ENCODE measurements around the gene HAGH. TPM values are rescaled to one million over a fixed set of nuclear protein-coding genes. Genes with fewer than 3 reads are reported as not detected.

HAGH gene
- total RNA-seq, 6 experiments from 2014 or later = 77.9 to 161 (median 143) TPM

- Histone ChIP-seq H3K36me3 (peaks cover 0 to 40% (median 2%) of the 10 kb centered on the region in 4 donors), H3K4me3 (no peak overlapping the region), H3K27me3 (no peaks in the 10 kb centered on the region), H3K9me3 (no peaks in the 10 kb centered on the region), H3K27ac (no peak overlapping the region), H3K4me1 (peaks cover 0 to 11% (median 0%) of the 10 kb centered on the region in 4 donors)
- WGBS (ENCODE audit: insufficient coverage, low coverage, low lambda C conversion rate, missing lambda C conversion rate) = 87% methylated on average over 3 of the region's 42 CpGs
- TF ChIP-seq CTCF (IDR thresholded peaks at IDR 0.05) = no peak
- no peak for TF ChIP-seq POLR2A (IDR thresholded peaks at IDR 0.05)
- intact Hi-C loops (cut with DNase I) = no loop called here
- DNase-seq (no peak), ATAC-seq (no peak)
These were observed 59.3 kb downstream of the HAGH start for GRCh38 chr16:1767116-1767994.

- H3K9me3 ChIP-seq = no peaks in the 10 kb centered on the region
- intact Hi-C loops (cut with DNase I) = no loop called here
- ATAC-seq = no peak
- H3K4me1 ChIP-seq = peaks cover 0 to 11% (median 0%) of the 10 kb centered on the region in 4 donors
- no peaks in the 10 kb centered on the region for H3K27me3 ChIP-seq
- no peak for DNase-seq
- WGBS (ENCODE audit: insufficient coverage, low coverage, low lambda C conversion rate, missing lambda C conversion rate) = no CpG with 5 or more reads among the region's 18 CpGs
- H3K36me3 ChIP-seq = peaks cover 0 to 40% (median 2%) of the 10 kb centered on the region in 4 donors
- no peak for TF ChIP-seq POLR2A (IDR thresholded peaks at IDR 0.05)
- TF ChIP-seq CTCF (IDR thresholded peaks at IDR 0.05) = no peak
- no peak overlapping the region for H3K4me3 ChIP-seq
- H3K27ac ChIP-seq = no peak overlapping the region
These were observed 59.9 kb downstream of the HAGH start for GRCh38 chr16:1766701-1767100.

GRCh38 chr16:1766231-1766630 is 60.4 kb downstream of the HAGH start:
- ATAC-seq (no peak), DNase-seq (no peak)
- H3K36me3 ChIP-seq = peaks cover 0 to 40% (median 2%) of the 10 kb centered on the region in 4 donors
- H3K4me3 ChIP-seq = no peak overlapping the region
- H3K9me3 ChIP-seq = no peaks in the 10 kb centered on the region
- no peaks in the 10 kb centered on the region for H3K27me3 ChIP-seq
- peaks cover 0 to 11% (median 0%) of the 10 kb centered on the region in 4 donors for H3K4me1 ChIP-seq
- no peak for TF ChIP-seq POLR2A (IDR thresholded peaks at IDR 0.05)
- no peak for TF ChIP-seq CTCF (IDR thresholded peaks at IDR 0.05)
- intact Hi-C loops (cut with DNase I) = no loop called here
- H3K27ac ChIP-seq = no peak overlapping the region
- WGBS (ENCODE audit: insufficient coverage, low coverage, low lambda C conversion rate, missing lambda C conversion rate) = 90% methylated on average over 3 of the region's 19 CpGs

DNA sequence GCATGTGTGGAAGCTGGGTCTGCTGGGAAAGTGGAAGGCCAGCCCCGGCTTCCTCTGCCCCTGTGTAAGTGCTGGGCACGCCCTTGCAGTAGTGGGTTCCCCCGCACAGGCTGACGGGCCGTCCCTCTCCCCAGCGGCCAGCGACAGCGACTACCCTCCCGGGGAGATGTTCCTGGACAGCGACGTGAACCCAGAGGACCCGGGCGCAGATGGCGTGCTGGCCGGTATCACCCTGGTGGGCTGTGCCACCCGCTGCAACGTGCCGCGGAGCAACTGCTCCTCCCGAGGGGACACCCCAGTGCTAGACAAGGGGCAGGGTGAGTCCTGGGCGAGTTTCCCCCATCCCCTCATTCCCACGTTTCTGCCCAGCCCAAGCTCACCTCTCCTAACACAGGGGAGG is 60.8 kb downstream of the HAGH start:
- H3K27ac ChIP-seq = no peak overlapping the region
- no peaks in the 10 kb centered on the region for H3K9me3 ChIP-seq
- peaks cover 0 to 40% (median 3%) of the 10 kb centered on the region in 4 donors for H3K36me3 ChIP-seq
- WGBS (ENCODE audit: insufficient coverage, low coverage, low lambda C conversion rate, missing lambda C conversion rate) = 80% methylated on average over 2 of the region's 22 CpGs
- peaks cover 0 to 10% (median 0%) of the 10 kb centered on the region in 4 donors for H3K4me1 ChIP-seq
- intact Hi-C loops (cut with DNase I) = no loop called here
- H3K27me3 ChIP-seq = no peaks in the 10 kb centered on the region
- TF ChIP-seq CTCF (IDR thresholded peaks at IDR 0.05) (no peak), POLR2A (IDR thresholded peaks at IDR 0.05) (no peak)
- H3K4me3 ChIP-seq = no peak overlapping the region
- ATAC-seq (no peak), DNase-seq (no peak)

Data from right lobe of liver (tissue), 6 donors.